D721Med (cell line): Measurements from ENCODE around the gene NEK2.
"Not testable (repeated sequence)": the region's sequence is repeated elsewhere in the genome, so short reads cannot be mapped to it uniquely, and the experiment has no call there.

Experiments used
- DNase-seq: peaks from one replicate; pipeline ENCODE4 v3.0.0; 2011; ENCODE audit warnings: low spot score; ENCODE audit not compliant: insufficient read length
- FAIRE-seq: peaks from 2 replicates; lab custom pipeline; 2011; peaks lifted over from hg19 to GRCh38; lab: Jason Lieb, UNC
- TF ChIP-seq, protein P1 (sequence below): IDR thresholded peaks from 2 replicates; pipeline ENCODE4 v1.5.1; 2012; ENCODE audit warnings: mild to moderate bottlenecking, control low read depth; ENCODE audit not compliant: insufficient read depth; ENCODE audit errors: missing control alignments

Gene NEK2

DNA sequence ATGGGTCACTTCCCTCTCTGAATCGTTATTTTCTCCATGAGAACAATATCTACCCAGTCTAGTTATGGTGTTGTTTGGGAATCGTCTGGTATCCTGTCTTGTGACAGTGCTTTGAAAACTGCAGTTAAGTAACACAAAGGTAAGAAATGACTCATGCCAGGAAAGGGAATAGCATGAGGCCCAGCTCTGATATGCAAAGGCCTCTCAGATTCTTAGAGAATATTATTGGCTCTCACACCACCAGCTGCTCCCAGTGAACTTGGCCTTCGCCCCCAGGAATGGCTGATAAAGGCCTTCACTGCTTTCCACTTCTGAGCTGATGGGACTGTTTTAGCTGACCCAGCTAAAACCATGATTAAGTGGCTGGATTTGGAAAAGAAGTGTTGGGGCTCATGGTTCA, 27.1 kb downstream of the NEK2 start:
- TF ChIP-seq, protein P1, sequence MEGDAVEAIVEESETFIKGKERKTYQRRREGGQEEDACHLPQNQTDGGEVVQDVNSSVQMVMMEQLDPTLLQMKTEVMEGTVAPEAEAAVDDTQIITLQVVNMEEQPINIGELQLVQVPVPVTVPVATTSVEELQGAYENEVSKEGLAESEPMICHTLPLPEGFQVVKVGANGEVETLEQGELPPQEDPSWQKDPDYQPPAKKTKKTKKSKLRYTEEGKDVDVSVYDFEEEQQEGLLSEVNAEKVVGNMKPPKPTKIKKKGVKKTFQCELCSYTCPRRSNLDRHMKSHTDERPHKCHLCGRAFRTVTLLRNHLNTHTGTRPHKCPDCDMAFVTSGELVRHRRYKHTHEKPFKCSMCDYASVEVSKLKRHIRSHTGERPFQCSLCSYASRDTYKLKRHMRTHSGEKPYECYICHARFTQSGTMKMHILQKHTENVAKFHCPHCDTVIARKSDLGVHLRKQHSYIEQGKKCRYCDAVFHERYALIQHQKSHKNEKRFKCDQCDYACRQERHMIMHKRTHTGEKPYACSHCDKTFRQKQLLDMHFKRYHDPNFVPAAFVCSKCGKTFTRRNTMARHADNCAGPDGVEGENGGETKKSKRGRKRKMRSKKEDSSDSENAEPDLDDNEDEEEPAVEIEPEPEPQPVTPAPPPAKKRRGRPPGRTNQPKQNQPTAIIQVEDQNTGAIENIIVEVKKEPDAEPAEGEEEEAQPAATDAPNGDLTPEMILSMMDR, result no peak
- no peak for DNase-seq
- no peak for FAIRE-seq

DNA sequence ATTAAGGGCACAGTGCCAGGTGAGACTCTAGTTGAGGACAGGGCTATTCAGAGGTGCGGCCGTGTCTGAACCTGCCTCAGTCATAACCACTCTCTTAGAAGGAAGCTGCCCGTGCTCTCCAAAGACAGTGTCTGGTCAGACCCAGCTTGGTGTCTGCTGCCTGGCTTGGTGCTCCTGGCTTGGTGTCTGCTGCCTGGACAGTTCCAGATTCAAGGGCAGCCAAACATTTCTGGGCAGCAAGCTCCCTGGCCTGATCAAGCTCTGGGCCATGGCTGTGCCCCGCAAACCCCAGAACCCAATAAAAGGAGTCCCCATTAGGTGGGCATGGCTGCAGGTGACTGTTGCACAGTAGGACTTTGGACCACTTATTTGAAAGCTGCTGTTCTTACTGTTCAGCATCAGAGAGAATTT, 27.7 kb downstream of the NEK2 start:
- DNase-seq, result no peak
- FAIRE-seq, result no peak
- TF ChIP-seq, protein P1, result no peak

DNA sequence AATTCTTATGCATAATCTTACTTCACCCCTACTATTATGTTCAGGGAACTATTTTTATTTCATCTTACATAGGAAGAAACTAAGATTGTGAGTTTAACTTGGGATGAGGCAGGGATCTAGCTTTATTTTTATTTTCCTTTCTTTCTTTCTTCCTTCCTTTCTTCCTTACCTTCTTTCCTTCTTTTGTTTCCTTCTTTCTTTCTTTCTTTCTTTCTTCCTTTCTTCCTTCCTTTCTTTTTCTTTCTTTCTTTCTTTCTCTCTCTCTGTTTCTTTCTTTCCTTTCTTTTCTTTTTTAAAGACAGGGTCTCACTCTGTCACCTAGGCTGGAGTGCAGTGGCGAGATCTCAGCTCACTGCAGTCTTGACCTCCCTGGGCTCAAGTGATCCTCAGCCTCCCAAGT, 28.9 kb downstream of the NEK2 start:
- no peak for DNase-seq
- no peak for FAIRE-seq
- TF ChIP-seq, protein P1, result no peak

DNA sequence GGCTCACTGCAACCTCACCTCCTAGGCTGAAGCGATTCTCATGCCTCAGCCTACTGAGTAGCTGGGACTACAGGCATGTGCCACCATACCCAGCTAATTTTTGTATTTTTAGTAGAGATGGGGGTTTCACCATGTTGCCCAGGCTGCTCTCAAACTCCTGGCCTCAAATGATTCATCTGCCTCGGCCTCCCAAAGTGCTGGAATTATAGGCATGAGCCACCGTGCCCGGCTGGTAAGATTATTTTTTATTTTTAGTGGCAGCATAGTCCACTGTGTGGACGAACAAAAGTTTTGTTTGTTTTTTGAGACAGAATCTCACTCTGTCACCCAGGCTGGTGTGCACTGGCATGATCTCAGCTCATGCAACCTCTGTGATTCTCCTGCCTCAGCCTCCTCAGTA, 29.8 kb downstream of the NEK2 start:
- DNase-seq, FAIRE-seq: not testable (repeated sequence)

DNA sequence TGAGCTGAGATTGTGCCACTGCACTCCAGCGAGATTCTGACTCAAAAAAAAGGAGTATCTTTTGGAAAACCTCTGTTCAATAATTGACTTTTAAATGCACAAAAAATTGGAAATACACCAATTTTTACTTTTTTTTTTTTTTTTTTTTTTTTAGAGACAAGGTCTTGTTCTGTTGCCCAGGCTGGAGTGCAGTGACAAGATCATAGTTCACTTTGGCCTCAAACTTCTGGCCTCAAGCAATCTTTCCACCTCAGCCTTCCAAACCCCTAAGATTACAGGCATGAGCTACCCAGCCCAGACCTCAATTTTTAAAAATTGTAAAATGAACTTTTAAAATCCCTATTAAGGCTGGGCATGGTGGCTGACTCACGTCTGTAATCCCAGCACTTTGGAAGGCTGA, 30.8 kb downstream of the NEK2 start:
- TF ChIP-seq, protein P1, result no peak
- DNase-seq (no peak), FAIRE-seq (no peak)

DNA sequence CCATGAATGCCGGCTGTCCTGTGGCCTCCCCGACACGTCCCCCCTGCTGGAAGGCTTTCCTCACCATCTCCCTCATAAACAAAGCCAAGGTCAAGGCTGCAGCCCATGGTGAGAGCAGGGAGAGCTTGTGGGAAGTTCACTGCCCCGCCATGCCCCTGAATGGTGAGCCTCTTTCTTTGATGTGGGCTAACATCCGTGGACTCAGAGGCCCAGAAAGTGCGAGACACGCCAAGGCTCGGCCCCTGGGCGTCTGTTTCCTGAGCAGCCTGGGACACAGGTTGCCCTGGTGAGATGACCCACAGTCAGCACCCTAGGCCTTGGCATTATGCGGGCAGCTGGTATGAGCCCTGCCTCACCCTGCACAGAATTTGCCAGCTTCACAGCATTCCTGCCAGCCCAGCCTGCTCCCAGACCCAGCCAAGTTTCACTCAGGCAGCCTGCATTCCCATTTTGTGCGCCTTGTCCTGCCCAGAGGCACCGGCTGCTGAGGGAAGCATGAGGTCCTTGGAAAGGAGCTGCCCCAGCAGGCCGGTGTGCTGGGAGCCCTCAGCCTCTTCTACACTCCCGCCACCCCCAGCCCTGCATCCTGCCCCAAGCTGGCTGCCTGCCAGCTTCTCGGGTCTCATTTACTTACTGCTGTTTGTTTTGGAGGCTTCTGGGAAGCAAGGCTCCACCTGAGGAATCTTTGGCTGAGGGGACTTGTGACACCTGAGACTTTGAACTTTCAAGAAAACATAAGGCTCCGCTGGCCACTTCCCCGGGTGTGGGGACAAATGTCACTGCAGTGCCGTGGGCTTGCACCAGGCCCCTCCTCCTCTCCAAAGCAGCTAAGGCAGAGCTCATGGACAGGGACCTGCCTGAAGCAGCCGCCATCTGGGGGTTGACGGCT, 31.9 kb downstream of the NEK2 start:
- FAIRE-seq (no peak), DNase-seq (no peak)
- TF ChIP-seq, protein P1, result no peak

DNA sequence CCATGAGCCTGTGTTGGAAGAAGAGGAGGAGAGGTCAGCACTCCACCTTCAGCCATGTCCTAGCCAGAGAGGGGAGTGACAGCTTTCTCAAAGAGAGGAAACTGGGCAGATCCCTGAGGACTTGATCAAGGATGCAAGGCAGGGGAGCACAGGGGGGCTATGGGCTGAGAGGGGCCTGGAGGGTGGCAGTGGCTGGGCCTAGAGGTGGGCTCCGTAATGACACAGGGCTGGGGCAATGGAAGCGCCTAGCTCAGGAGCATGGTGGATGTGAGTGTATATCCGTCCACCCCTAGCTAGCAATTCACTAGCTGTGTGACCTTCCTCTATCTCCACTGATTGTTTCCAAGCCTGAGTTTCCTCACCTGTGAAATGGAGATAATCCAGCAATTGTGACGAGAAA, 32.6 kb downstream of the NEK2 start:
- FAIRE-seq (no peak), DNase-seq (no peak)

More for the DNA sequence above, 32.6 kb downstream of the NEK2 start:
- TF ChIP-seq, protein P1, result no peak
